B cell (primary cell): ENCODE measurements around the gene CRYAA.
"Not testable (repeated sequence)": the region's sequence is repeated elsewhere in the genome, so short reads cannot be mapped to it uniquely, and the experiment has no call there.

Source experiments
- CTCF ChIP-seq: fragments of 200-600 bp; IDR thresholded peaks from one replicate; pipeline ENCODE4 v1.8.0; 2022; ENCODE audit warnings: antibody characterized with exemption, mild to moderate bottlenecking
- EZH2 ChIP-seq: IDR thresholded peaks from 2 replicates; pipeline ENCODE4 v1.6.1; 2012; ENCODE audit warnings: borderline replicate concordance, low read depth, mild to moderate bottlenecking, moderate library complexity, low read length; ENCODE audit not compliant: insufficient read depth, poor library complexity, severe bottlenecking

GRCh38 chr21:43181033-43181432 lies 12.2 kb downstream of the CRYAA start:
- TF ChIP-seq CTCF, EZH2: not testable (repeated sequence)
